HUES64 (cell line): ENCODE data around the gene PLPPR3.
A peak's percentile ranks its signal among the peaks of the same experiment; 100 is the strongest.
"Not testable (repeated sequence)": the region's sequence is repeated elsewhere in the genome, so short reads cannot be mapped to it uniquely, and the experiment has no call there.

Experiments used
- H3K27ac ChIP-seq: 2 replicates; pipeline ENCODE4 v1.7.0; 2013; ENCODE audit warnings: low read depth, low read length, inconsistent platforms
- H3K27me3 ChIP-seq: 2 replicates; pipeline ENCODE4 v1.6.1; 2013; ENCODE audit warnings: mild to moderate bottlenecking, low read length; ENCODE audit not compliant: insufficient read depth
- H3K36me3 ChIP-seq: 2 replicates; pipeline ENCODE4 v1.6.1; 2013; ENCODE audit warnings: mild to moderate bottlenecking, low read length; ENCODE audit not compliant: insufficient read depth
- H3K4me1 ChIP-seq: 2 replicates; pipeline ENCODE4 v1.6.1; 2013; ENCODE audit warnings: mild to moderate bottlenecking, low read length, moderate library complexity; ENCODE audit not compliant: insufficient read depth
- H3K4me3 ChIP-seq: 2 replicates; pipeline ENCODE4 v1.5.1; 2013; ENCODE audit warnings: mild to moderate bottlenecking, low read length, moderate library complexity
- H3K9ac ChIP-seq: 2 replicates; pipeline ENCODE4 v1.6.1; 2013; ENCODE audit warnings: mild to moderate bottlenecking, low read depth, low read length
- H3K9me3 ChIP-seq: 2 replicates; pipeline ENCODE4 v1.6.1; 2013; ENCODE audit warnings: low read depth, low read length; ENCODE audit not compliant: insufficient read depth
- WGBS: fragments of 150-250, 120-280 bp; methylation state at CpG from one replicate; pipeline ENCODE4 v1.1.7; 2013; ENCODE audit warnings: missing lambda C conversion rate; 5-methylcytosine and 5-hydroxymethylcytosine counted together

The PLPPR3 gene

GRCh38 chr19:862581-863314 lies 41.0 kb upstream of the PLPPR3 start:
- 20% methylated on average over 48 of the region's 48 CpGs for WGBS
- H3K36me3 ChIP-seq: 0 out of 2 replicates have a peak, but pooled peaks cover under 1% of the 10 kb centered on the region
- H3K9ac ChIP-seq: no peak overlapping the region
- H3K4me1 ChIP-seq: no peaks in the 10 kb centered on the region
- no peak overlapping the region for H3K27ac ChIP-seq
- H3K27me3 ChIP-seq: peaks cover 27% of the 10 kb centered on the region
- H3K9me3 ChIP-seq: no peaks in the 10 kb centered on the region
- H3K4me3 ChIP-seq: peak overlapping the region; percentile 53

DNA sequence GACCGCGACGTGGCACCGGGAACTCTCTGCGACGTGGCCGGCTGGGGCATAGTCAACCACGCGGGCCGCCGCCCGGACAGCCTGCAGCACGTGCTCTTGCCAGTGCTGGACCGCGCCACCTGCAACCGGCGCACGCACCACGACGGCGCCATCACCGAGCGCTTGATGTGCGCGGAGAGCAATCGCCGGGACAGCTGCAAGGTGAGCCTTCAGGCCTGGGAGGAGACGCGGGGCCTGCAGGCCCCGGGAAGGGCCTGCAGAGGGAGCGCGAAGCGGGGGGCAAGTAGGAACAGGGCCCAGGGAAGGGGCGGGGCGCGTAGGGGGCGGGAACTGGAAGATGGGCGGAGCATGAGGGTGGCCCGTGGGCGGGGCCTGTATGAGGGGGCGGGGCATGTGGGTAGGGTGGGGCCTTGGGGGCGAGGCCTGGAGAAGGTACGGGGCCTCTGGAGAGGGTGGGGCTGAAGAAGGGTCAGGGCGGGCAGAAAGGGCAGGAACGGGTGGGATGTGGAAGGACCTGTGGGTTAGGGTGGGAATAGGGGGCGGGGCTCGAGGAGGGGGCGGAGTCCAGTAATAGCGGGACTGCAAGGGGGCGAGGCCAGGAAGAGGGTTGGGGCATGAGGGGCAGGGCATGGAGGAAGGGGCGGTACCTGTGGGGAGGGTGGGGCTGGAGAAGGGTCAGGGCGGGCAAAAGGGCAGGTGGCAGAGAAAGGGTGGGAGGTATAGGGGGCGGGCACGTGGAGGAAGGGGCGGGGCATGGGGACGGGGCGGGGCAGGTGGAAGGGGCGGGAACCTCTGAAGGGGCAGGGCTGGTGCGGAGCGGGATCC lies 40.2 kb upstream of the PLPPR3 start:
- no peaks in the 10 kb centered on the region for H3K4me1 ChIP-seq
- no peaks in the 10 kb centered on the region for H3K9me3 ChIP-seq
- H3K27ac ChIP-seq: peak overlapping the region; percentile 35; the same call in 1 of the 2 replicates
- no peaks in the 10 kb centered on the region for H3K36me3 ChIP-seq
- 9% methylated on average over 60 of the region's 60 CpGs for WGBS
- peak overlapping the region; percentile 53 for H3K4me3 ChIP-seq
- H3K9ac ChIP-seq: no peak overlapping the region
- peaks cover 27% of the 10 kb centered on the region for H3K27me3 ChIP-seq

- WGBS: 54% methylated on average over 34 of the region's 35 CpGs
- Histone ChIP-seq H3K27me3 (peaks cover 27% of the 10 kb centered on the region), H3K4me1 (no peaks in the 10 kb centered on the region), H3K36me3 (no peaks in the 10 kb centered on the region), H3K9me3 (no peaks in the 10 kb centered on the region), H3K27ac (peak overlapping the region; percentile 35; the same call in 1 of the 2 replicates), H3K4me3 (peak overlapping the region; percentile 36), H3K9ac (no peak overlapping the region)
Observed at GRCh38 chr19:861141-861755, 39.5 kb upstream of the PLPPR3 start.

GRCh38 chr19:858868-859843 lies 37.4 kb upstream of the PLPPR3 start, which contains the start of gene CFD:
CFD (plus strand) TSS chr19:859664; CDS start chr19:859690, 26 bp downstream.
- H3K9ac ChIP-seq: no peak within 1 kb of the TSS
- H3K27me3 ChIP-seq: peaks cover 27% of the 10 kb centered on the region
- WGBS: 74% methylated on average over 24 of the region's 24 CpGs
- peak within 1 kb of the TSS; percentile 53 for H3K4me3 ChIP-seq
- no peaks in the 10 kb centered on the region for H3K9me3 ChIP-seq
- H3K36me3 ChIP-seq: no peaks in the 10 kb centered on the region
- H3K4me1 ChIP-seq: no peaks in the 10 kb centered on the region
- H3K27ac ChIP-seq: no peak within 1 kb of the TSS

- H3K36me3 ChIP-seq: no peaks in the 10 kb centered on the region
- no peaks in the 10 kb centered on the region for H3K9me3 ChIP-seq
- H3K9ac ChIP-seq: no peak overlapping the region
- H3K27ac ChIP-seq: no peak overlapping the region
- H3K4me1 ChIP-seq: no peaks in the 10 kb centered on the region
- H3K4me3 ChIP-seq: no peak overlapping the region
- WGBS: 80% methylated on average over 9 of the region's 9 CpGs
- H3K27me3 ChIP-seq: peaks cover 27% of the 10 kb centered on the region
Observed at GRCh38 chr19:858284-858683, 36.5 kb upstream of the PLPPR3 start.

- H3K36me3 ChIP-seq: no peaks in the 10 kb centered on the region
- no peaks in the 10 kb centered on the region for H3K4me1 ChIP-seq
- peaks cover 20% of the 10 kb centered on the region for H3K27me3 ChIP-seq
- no peaks in the 10 kb centered on the region for H3K9me3 ChIP-seq
- no peak overlapping the region for H3K27ac ChIP-seq
- no peak overlapping the region for H3K4me3 ChIP-seq
- WGBS: 81% methylated on average over 40 of the region's 40 CpGs
- H3K9ac ChIP-seq: no peak overlapping the region
Observed at GRCh38 chr19:855566-856120, 33.9 kb upstream of the PLPPR3 start.

GRCh38 chr19:855142-855541 lies 33.4 kb upstream of the PLPPR3 start:
- H3K9me3 ChIP-seq: no peaks in the 10 kb centered on the region
- WGBS: 89% methylated on average over 12 of the region's 12 CpGs
- H3K4me1 ChIP-seq: no peaks in the 10 kb centered on the region
- H3K27me3 ChIP-seq: peaks cover 16% of the 10 kb centered on the region
- no peak overlapping the region for H3K4me3 ChIP-seq
- no peaks in the 10 kb centered on the region for H3K36me3 ChIP-seq
- H3K27ac ChIP-seq: no peak overlapping the region
- no peak overlapping the region for H3K9ac ChIP-seq

DNA sequence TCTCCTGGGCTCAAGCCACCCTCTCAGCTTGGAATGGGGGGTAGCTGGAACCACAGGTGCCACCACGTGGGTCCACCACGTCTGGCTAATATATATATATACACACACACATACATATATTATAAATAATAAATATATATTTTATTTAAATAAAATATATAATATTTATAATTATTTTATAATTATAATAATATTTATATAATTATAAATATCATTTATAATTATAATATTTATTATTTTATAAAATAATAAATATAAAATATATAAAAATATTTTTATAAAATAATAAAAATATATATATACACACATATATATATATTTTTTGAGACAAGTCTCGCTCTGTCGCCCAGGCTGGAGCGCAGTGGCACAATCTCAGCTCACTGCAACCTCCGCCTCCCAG lies 32.8 kb upstream of the PLPPR3 start:
- Histone ChIP-seq H3K27ac (no peak overlapping the region), H3K36me3 (no peaks in the 10 kb centered on the region), H3K9ac (no peak overlapping the region), H3K4me3 (no peak overlapping the region), H3K4me1 (no peaks in the 10 kb centered on the region), H3K27me3 (peaks cover 10% of the 10 kb centered on the region), H3K9me3 (no peaks in the 10 kb centered on the region)
- 95% methylated on average over 4 of the region's 6 CpGs for WGBS

GRCh38 chr19:853614-854220 lies 32.0 kb upstream of the PLPPR3 start:
- H3K27ac ChIP-seq, H3K36me3 ChIP-seq, H3K4me1 ChIP-seq, H3K9me3 ChIP-seq, H3K4me3 ChIP-seq, H3K27me3 ChIP-seq, H3K9ac ChIP-seq: not testable (repeated sequence)
- WGBS: 94% methylated on average over 11 of the region's 17 CpGs

DNA sequence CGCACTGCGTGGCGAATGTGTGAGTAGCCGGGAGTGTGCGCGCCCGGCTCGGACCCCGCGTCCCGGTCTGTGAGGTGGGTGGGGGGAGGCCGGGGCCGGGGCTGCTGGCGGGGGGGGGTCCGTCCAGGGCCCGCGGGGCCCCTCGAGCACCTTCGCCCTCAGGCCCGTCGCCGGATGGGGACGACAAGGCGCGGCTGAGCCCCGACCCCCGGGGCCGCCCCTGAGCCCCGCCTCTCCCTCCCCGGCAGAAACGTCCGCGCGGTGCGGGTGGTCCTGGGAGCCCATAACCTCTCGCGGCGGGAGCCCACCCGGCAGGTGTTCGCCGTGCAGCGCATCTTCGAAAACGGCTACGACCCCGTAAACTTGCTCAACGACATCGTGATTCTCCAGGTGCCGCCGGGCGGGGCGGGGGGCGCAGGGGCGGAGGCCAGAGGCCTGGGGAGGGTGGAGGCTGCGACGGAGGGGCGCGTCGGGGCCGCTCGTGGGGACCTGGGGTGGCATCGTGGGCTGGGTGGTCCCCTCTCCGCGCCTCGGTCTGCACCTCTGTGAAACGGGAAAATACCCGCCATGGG lies 31.3 kb upstream of the PLPPR3 start:
- Histone ChIP-seq H3K27me3 (no peaks in the 10 kb centered on the region), H3K4me1 (no peaks in the 10 kb centered on the region), H3K9ac (no peak overlapping the region), H3K9me3 (no peaks in the 10 kb centered on the region), H3K27ac (no peak overlapping the region), H3K36me3 (no peaks in the 10 kb centered on the region), H3K4me3 (no peak overlapping the region)
- WGBS: 91% methylated on average over 67 of the region's 67 CpGs
